Measurements from ENCODE around the gene CYP19A1.

GRCh38 chr15:51289290-51289689, 49.1 kb downstream of the CYP19A1 start:
- TF ChIP-seq CTCF (IDR thresholded peaks at IDR 0.05) (no peak), EP300 (IDR thresholded peaks at IDR 0.05; ENCODE audit: borderline replicate concordance in 1 of 2, low read depth in 1 of 2, low read length in 1 of 2) (no peak)

Measured in SK-N-SH (cell line).